ENCODE results near the gene URI1.

URI1 gene

GRCh38 chr19:30060531-30061222 lies 118.6 kb downstream of the URI1 start:
- DNase-seq = no peak

- no peak for DNase-seq
Measured at GRCh38 chr19:30061223-30062064, 119.4 kb downstream of the URI1 start.

GRCh38 chr19:30062065-30062906 lies 120.2 kb downstream of the URI1 start:
- DNase-seq = no peak

- no peak for DNase-seq
Measured at GRCh38 chr19:30062907-30063649, 121.0 kb downstream of the URI1 start.

GRCh38 chr19:30063650-30064347 lies 121.8 kb downstream of the URI1 start:
- no peak for DNase-seq

GRCh38 chr19:30064348-30064699 lies 122.3 kb downstream of the URI1 start:
- no peak for DNase-seq

GRCh38 chr19:30064771-30065494 lies 122.9 kb downstream of the URI1 start:
- DNase-seq = no peak

GRCh38 chr19:30065680-30066606 lies 123.9 kb downstream of the URI1 start:
- DNase-seq = no peak
